B cell (primary cell): ENCODE results near the gene LMO3. TPM values are rescaled to one million over a fixed set of nuclear protein-coding genes. Genes with fewer than 3 reads are reported as not detected.

Source experiments
- ATAC-seq: fragments of 200-7000 bp; cut with Tn5 transposase; one replicate; pipeline ENCODE4 v1.10.0; 2021; ENCODE audit warnings: low read depth, mild to moderate bottlenecking, moderate number of reproducible peaks, moderate library complexity
- CTCF ChIA-PET: fragments of 350-600 bp; sonication (Branson Sonifier 250); formaldehyde crosslinking; loops from one replicate; lab custom pipeline; 2021; ENCODE audit warnings: antibody characterized with exemption, inconsistent platforms; lab: Charles Lee
- POLR2A ChIA-PET: fragments of 350-600 bp; sonication (Branson Sonifier 250); formaldehyde crosslinking; loops from one replicate; lab custom pipeline; 2021; ENCODE audit warnings: antibody characterized with exemption; lab: Charles Lee
- DNase-seq: peaks from one replicate; pipeline ENCODE4 v3.0.0; 2013
- H2AFZ ChIP-seq: 2 replicates; pipeline ENCODE4 v1.6.1; 2012; ENCODE audit warnings: mild to moderate bottlenecking, low read depth, low read length; ENCODE audit not compliant: insufficient read depth, poor library complexity, severe bottlenecking
- H3K27ac ChIP-seq, 2 donors: 1 replicate in 1 of 2; 2 replicates in 1 of 2; pipeline ENCODE4 v1.5.1; 2012 to 2013; ENCODE audit warnings: low read length in 2 of 2, mild to moderate bottlenecking in 2 of 2, moderate library complexity in 1 of 2
- H3K27me3 ChIP-seq, 4 experiments: fragments of 200-600 bp in 1 of 4; sonication (generic) in 1 of 4; replicated peaks in 1 of 4; 1 replicate in 2 of 4; 2 replicates in 2 of 4; pipeline versions ENCODE4 v1.6.1 to v1.7.0; 2013 to 2016; ENCODE audit warnings: low read length in 3 of 4, mild to moderate bottlenecking in 2 of 4, mixed read lengths in 1 of 4, moderate library complexity in 1 of 4; ENCODE audit not compliant: insufficient read depth in 4 of 4, control insufficient read depth in 3 of 4; ENCODE audit errors: control extremely low read depth in 1 of 4
- H3K36me3 ChIP-seq, 2 experiments: replicated peaks in 1 of 2; 1 replicate in 1 of 2; 2 replicates in 1 of 2; pipeline versions ENCODE4 v1.6.1 to v1.7.1; 2013; ENCODE audit warnings: low read length in 1 of 2; ENCODE audit not compliant: insufficient read depth in 2 of 2, control insufficient read depth in 1 of 2; ENCODE audit errors: control extremely low read depth in 1 of 2, extremely low read depth in 1 of 2
- H3K4me1 ChIP-seq, 2 donors: fragments of 200-600 bp in 1 of 2; sonication (generic) in 1 of 2; 1 replicate in 1 of 2; 2 replicates in 1 of 2; pipeline versions ENCODE4 v1.5.1 to v1.6.1; 2013 to 2017; ENCODE audit warnings: low read length in 2 of 2; ENCODE audit not compliant: control insufficient read depth in 2 of 2, insufficient read depth in 2 of 2
- H3K4me2 ChIP-seq: replicated peaks from 2 replicates; pipeline ENCODE3; 2012; ENCODE audit warnings: mild to moderate bottlenecking, low read depth, low read length; ENCODE audit not compliant: poor library complexity, severe bottlenecking
- H3K4me3 ChIP-seq, 5 experiments: fragments of 200-600 bp in 1 of 5; sonication (generic) in 1 of 5; 1 replicate in 3 of 5; 2 replicates in 2 of 5; pipeline versions ENCODE4 v1.5.1 to v1.7.0; 2011 to 2016; ENCODE audit warnings: low read length in 4 of 5, mild to moderate bottlenecking in 4 of 5, low read depth in 2 of 5, control low read depth in 1 of 5, moderate library complexity in 1 of 5; ENCODE audit not compliant: insufficient read depth in 1 of 5; ENCODE audit errors: control extremely low read depth in 1 of 5, extremely low read depth in 1 of 5
- H3K79me2 ChIP-seq: fragments of 200-600 bp; sonication (generic); one replicate; pipeline ENCODE4 v1.6.0; 2016; ENCODE audit warnings: low read length; ENCODE audit not compliant: control insufficient read depth, insufficient read depth
- H3K9ac ChIP-seq: fragments of 200-600 bp; sonication (generic); 2 replicates; pipeline ENCODE4 v1.6.1; 2017; ENCODE audit warnings: mild to moderate bottlenecking, low read length, moderate library complexity
- H3K9me3 ChIP-seq, 3 donors: one replicate each; pipeline versions ENCODE4 v1.6.1 to v1.7.1; 2013; ENCODE audit warnings: low read length in 2 of 3; ENCODE audit not compliant: control insufficient read depth in 2 of 3, insufficient read depth in 1 of 3; ENCODE audit errors: control extremely low read depth in 1 of 3
- H4K20me1 ChIP-seq: 2 replicates; pipeline ENCODE4 v1.6.0; 2012; ENCODE audit warnings: mild to moderate bottlenecking, low read length; ENCODE audit not compliant: insufficient read depth, control insufficient read depth, poor library complexity, severe bottlenecking
- H3K27ac Mint-ChIP-seq: one replicate; pipeline ENCODE4 v1.8.0; 2021; ENCODE audit warnings: mixed read lengths
- H3K27me3 Mint-ChIP-seq: one replicate; pipeline ENCODE4 v1.8.0; 2021; ENCODE audit warnings: mixed read lengths
- H3K4me1 Mint-ChIP-seq: one replicate; pipeline ENCODE4 v1.8.0; 2021; ENCODE audit warnings: mixed read lengths
- H3K4me3 Mint-ChIP-seq: one replicate; pipeline ENCODE4 v1.8.0; 2021; ENCODE audit warnings: mixed read lengths
- H3K9me3 Mint-ChIP-seq: one replicate; pipeline ENCODE4 v1.8.0; 2022; ENCODE audit warnings: mixed read lengths; ENCODE audit not compliant: insufficient read depth
- CTCF ChIP-seq: fragments of 200-600 bp; IDR thresholded peaks from one replicate; pipeline ENCODE4 v1.8.0; 2022; ENCODE audit warnings: antibody characterized with exemption, mild to moderate bottlenecking
- EZH2 ChIP-seq: IDR thresholded peaks from 2 replicates; pipeline ENCODE4 v1.6.1; 2012; ENCODE audit warnings: borderline replicate concordance, low read depth, mild to moderate bottlenecking, moderate library complexity, low read length; ENCODE audit not compliant: insufficient read depth, poor library complexity, severe bottlenecking
- WGBS: methylation state at CpG from one replicate; pipeline ENCODE4 v1.1.5; 2013; ENCODE audit warnings: missing lambda C conversion rate; ENCODE audit not compliant: insufficient coverage; 5-methylcytosine and 5-hydroxymethylcytosine counted together
- intact Hi-C: fragments of 100-400 bp; cut with micrococcal nuclease; formaldehyde crosslinking; loops from one replicate; pipeline ENCODE4 v1.10.0; 2022
- polyA plus RNA-seq: library from polyadenylated mRNA; depleted of rRNA; stranded (reverse); fragments of >200 nt; gene quantifications from 2 replicates; pipeline ENCODE4 v1.2.3, GENCODE V29; 2012
- total RNA-seq, 2 donors: library from RNA; stranded (reverse); fragments of 120-200 nt in 1 of 2; gene quantifications; 1 replicate in 1 of 2; 2 replicates in 1 of 2; pipeline versions ENCODE4 v1.2.3 to v1.2.4, GENCODE V29; 2013 to 2022

LMO3 gene
- total and polyA plus RNA-seq, 2 donors (not counting 1 experiment from before 2014, with no cell fraction given) = not detected

GRCh38 chr12:16526693-16527092 lies 79.3 kb downstream of the LMO3 start:
- POLR2A ChIA-PET = no interaction called here
- no peaks in the 10 kb centered on the region for H4K20me1 ChIP-seq
- Mint-ChIP-seq H3K27ac (no peak overlapping the region), H3K4me1 (no peaks in the 10 kb centered on the region), H3K4me3 (no peak overlapping the region), H3K9me3 (peaks cover 2% of the 10 kb centered on the region), H3K27me3 (no peaks in the 10 kb centered on the region)
- intact Hi-C loops = no loop called here
- no peak for DNase-seq
- H3K4me1 ChIP-seq = no peaks in the 10 kb centered on the region
- TF ChIP-seq EZH2 = no peak
- no peak for TF ChIP-seq CTCF
- H3K9ac ChIP-seq = no peak overlapping the region
- WGBS = no CpG with 5 or more reads among the region's 2 CpGs
- H3K36me3 ChIP-seq = no peaks in the 10 kb centered on the region
- no peak overlapping the region for H3K4me3 ChIP-seq
- no peaks in the 10 kb centered on the region for H3K27me3 ChIP-seq
- no peaks in the 10 kb centered on the region for H3K9me3 ChIP-seq
- no peak for ATAC-seq
- H3K4me2 ChIP-seq = no peak overlapping the region
- CTCF ChIA-PET = no interaction called here
- H3K79me2 ChIP-seq = no peaks in the 10 kb centered on the region
- no peak overlapping the region for H3K27ac ChIP-seq
- H2AFZ ChIP-seq = no peak overlapping the region

GRCh38 chr12:16524378-16524777 lies 81.6 kb downstream of the LMO3 start:
- no peak overlapping the region for H3K27ac ChIP-seq
- no peaks in the 10 kb centered on the region for H3K79me2 ChIP-seq
- no peaks in the 10 kb centered on the region for H3K4me1 ChIP-seq
- POLR2A ChIA-PET = no interaction called here
- TF ChIP-seq CTCF = no peak
- no peak for TF ChIP-seq EZH2
- CTCF ChIA-PET = no interaction called here
- H4K20me1 ChIP-seq = no peaks in the 10 kb centered on the region
- no peak for DNase-seq
- no peaks in the 10 kb centered on the region for H3K27me3 ChIP-seq
- H3K36me3 ChIP-seq = no peaks in the 10 kb centered on the region
- no peak overlapping the region for H3K27ac Mint-ChIP-seq
- H3K27me3 Mint-ChIP-seq = no peaks in the 10 kb centered on the region
- peaks cover 5% of the 10 kb centered on the region for H3K9me3 Mint-ChIP-seq
- H3K9ac ChIP-seq = no peak overlapping the region
- no peak for ATAC-seq
- H2AFZ ChIP-seq = no peak overlapping the region
- intact Hi-C loops = no loop called here
- no peak overlapping the region for H3K4me2 ChIP-seq
- H3K4me1 Mint-ChIP-seq = no peaks in the 10 kb centered on the region
- WGBS = no CpG with 5 or more reads among the region's 1 CpG
- H3K4me3 ChIP-seq = no peak overlapping the region
- H3K9me3 ChIP-seq = no peaks in the 10 kb centered on the region
- no peak overlapping the region for H3K4me3 Mint-ChIP-seq
